Activated T-cell treated with anti-CD3 and anti-CD28 coated beads, Interleukin-2, amount 50 U/mL, for 72 hours (primary cell): ENCODE measurements around the gene CRYZL1. TPM values are rescaled to one million over a fixed set of nuclear protein-coding genes. Genes with fewer than 3 reads are reported as not detected.
"Not testable (repeated sequence)": the region's sequence is repeated elsewhere in the genome, so short reads cannot be mapped to it uniquely, and the experiment has no call there.

Source experiments
- ATAC-seq, 2 donors: fragments of 150-1000 bp; cut with Tn5 transposase; replicated peaks in 1 of 2; 2 replicates each; pipeline ENCODE4 v1.10.0; 2021; ENCODE audit warnings: moderate library complexity in 2 of 2, mild to moderate bottlenecking in 1 of 2
- DNase-seq, 2 donors: peaks; one replicate each; pipeline ENCODE4 v3.0.0; 2021 to 2022; ENCODE audit warnings: mixed read lengths in 1 of 2
- H3K27ac Mint-ChIP-seq: one replicate; pipeline ENCODE4 v1.8.0; 2022; ENCODE audit warnings: mild to moderate bottlenecking, moderate library complexity, mixed read lengths
- H3K27me3 Mint-ChIP-seq: one replicate; pipeline ENCODE4 v1.8.0; 2022; ENCODE audit warnings: low read depth, mixed read lengths
- H3K36me3 Mint-ChIP-seq, 2 donors: one replicate each; pipeline ENCODE4 v1.8.0; 2022; ENCODE audit warnings: mixed read lengths in 2 of 2, mild to moderate bottlenecking in 1 of 2; ENCODE audit not compliant: insufficient read depth in 2 of 2
- H3K4me1 Mint-ChIP-seq: one replicate; pipeline ENCODE4 v1.8.0; 2022; ENCODE audit warnings: low read depth, mixed read lengths
- H3K4me3 Mint-ChIP-seq, 2 donors: one replicate each; pipeline ENCODE4 v1.8.0; 2022; ENCODE audit warnings: mild to moderate bottlenecking in 2 of 2, mixed read lengths in 2 of 2, moderate library complexity in 2 of 2
- H3K9me3 Mint-ChIP-seq, 2 donors: one replicate each; pipeline ENCODE4 v1.8.0; 2022; ENCODE audit warnings: mixed read lengths in 2 of 2
- total RNA-seq, 2 donors: library from RNA; stranded (reverse); gene quantifications; one replicate each; pipeline ENCODE4 v1.2.3, GENCODE V29; 2022

Gene CRYZL1
- total RNA-seq = 10 to 100 TPM; 42.0 to 46.4 TPM

DNA sequence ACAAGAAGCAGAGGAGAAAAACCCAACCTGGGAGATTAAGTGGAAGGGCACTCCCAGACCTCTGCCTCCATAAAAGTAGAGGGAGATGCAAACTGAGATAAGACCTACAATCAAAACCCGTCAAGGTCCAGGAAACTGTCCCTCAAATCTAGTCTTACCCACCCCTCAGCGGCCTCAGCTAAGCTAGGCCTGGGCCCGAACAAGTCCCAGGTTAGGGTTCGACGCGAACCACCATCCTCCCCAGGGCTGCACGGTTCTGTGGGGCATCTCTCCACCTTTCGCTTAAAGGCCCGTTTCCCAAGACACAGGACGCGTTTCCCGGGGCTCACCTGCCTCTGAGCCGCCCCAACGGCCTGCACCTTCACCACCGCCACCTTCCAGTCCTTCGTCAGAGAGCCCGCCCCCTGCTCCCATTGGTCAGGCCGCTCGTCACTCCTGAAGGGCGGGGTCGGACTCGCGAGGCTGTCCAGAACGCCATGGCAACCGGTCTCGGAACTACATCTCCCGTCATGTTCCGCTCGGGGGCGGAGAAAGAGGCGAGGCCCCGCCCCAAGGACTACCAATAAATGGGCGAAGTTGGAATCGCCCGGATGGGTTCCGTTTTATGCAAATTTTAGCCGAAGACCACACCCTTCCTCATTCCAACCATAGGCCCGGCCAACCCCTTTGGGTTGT, at the start of gene CRYZL1:
CRYZL1 (minus strand) TSS at position 390 of the 675 bp plus-strand sequence. CDS start 10,190 bp downstream, outside the sequence.
- peak within 1 kb of the TSS; percentile 82 to 95 for H3K4me3 Mint-ChIP-seq
- peaks cover 20% of the 10 kb centered on the region for H3K27me3 Mint-ChIP-seq
- peak; percentile 100 for DNase-seq
- H3K9me3 Mint-ChIP-seq = no peaks in the 10 kb centered on the region
- peak within 1 kb of the TSS; percentile 93 for H3K27ac Mint-ChIP-seq
- peak; percentile 83 to 84 for ATAC-seq
- H3K4me1 Mint-ChIP-seq = peaks cover 6% of the 10 kb centered on the region
- peaks cover 0 to 2% of the 10 kb centered on the region in 2 donors for H3K36me3 Mint-ChIP-seq

DNA sequence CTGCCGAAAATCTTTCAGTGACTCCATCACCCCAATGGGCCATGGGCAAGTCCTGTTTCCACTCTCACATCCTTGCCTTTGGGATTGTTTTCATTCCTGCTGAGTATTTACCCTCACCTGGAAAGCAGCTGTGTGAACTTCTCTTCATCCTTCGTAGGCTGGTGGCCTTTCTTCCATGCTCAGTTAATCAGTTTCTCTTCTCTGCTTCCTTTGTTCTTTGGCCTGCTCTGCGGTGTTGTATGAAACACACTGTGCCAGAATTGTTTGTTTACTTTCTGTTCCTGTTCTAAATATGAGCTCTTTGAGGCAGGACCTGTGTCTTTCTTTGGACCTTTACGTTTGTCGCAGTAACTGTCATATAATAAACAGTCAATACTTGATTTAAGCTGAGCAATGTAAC, 49.3 kb upstream of the CRYZL1 start:
- no peaks in the 10 kb centered on the region for H3K36me3 Mint-ChIP-seq
- no peak for DNase-seq
- no peaks in the 10 kb centered on the region for H3K27me3 Mint-ChIP-seq
- no peaks in the 10 kb centered on the region for H3K9me3 Mint-ChIP-seq
- ATAC-seq = no peak
- no peak overlapping the region for H3K27ac Mint-ChIP-seq
- no peak overlapping the region for H3K4me3 Mint-ChIP-seq
- H3K4me1 Mint-ChIP-seq = no peaks in the 10 kb centered on the region

- DNase-seq = no peak
- Mint-ChIP-seq H3K4me3 (no peak overlapping the region), H3K4me1 (no peaks in the 10 kb centered on the region), H3K36me3 (no peaks in the 10 kb centered on the region), H3K9me3 (no peaks in the 10 kb centered on the region), H3K27me3 (no peaks in the 10 kb centered on the region), H3K27ac (no peak overlapping the region)
- ATAC-seq = no peak
Measured at GRCh38 chr21:33688353-33688752, 46.8 kb upstream of the CRYZL1 start.

DNA sequence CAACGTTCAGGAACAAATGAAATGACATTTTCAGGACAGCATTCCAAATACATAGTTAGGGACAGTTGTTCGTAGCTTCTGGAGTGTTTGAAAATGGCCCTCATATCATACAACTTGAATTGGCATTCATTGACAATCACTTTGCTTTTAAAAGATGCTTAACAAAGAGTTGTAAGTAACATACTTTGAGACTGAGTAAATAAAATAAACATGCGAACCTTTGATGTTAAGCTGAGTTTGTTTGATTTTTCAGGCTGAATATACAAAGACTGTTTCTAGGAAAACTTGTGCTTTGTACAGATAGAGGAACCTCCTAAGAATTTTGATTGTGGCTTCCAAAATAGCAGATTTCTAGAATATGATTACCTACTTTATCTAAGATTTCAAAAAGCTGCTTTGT, 46.1 kb upstream of the CRYZL1 start:
- no peak overlapping the region for H3K27ac Mint-ChIP-seq
- H3K27me3 Mint-ChIP-seq = no peaks in the 10 kb centered on the region
- ATAC-seq (no peak), DNase-seq (no peak)
- H3K36me3 Mint-ChIP-seq = no peaks in the 10 kb centered on the region
- H3K9me3 Mint-ChIP-seq = no peaks in the 10 kb centered on the region
- H3K4me1 Mint-ChIP-seq = no peaks in the 10 kb centered on the region
- no peak overlapping the region for H3K4me3 Mint-ChIP-seq

GRCh38 chr21:33686386-33686785, 44.8 kb upstream of the CRYZL1 start:
- no peak for DNase-seq
- Mint-ChIP-seq H3K4me3 (no peak overlapping the region), H3K27ac (no peak overlapping the region), H3K4me1 (no peaks in the 10 kb centered on the region), H3K36me3 (no peaks in the 10 kb centered on the region), H3K9me3 (no peaks in the 10 kb centered on the region), H3K27me3 (no peaks in the 10 kb centered on the region)
- no peak for ATAC-seq

GRCh38 chr21:33685613-33686197, 44.2 kb upstream of the CRYZL1 start:
- Mint-ChIP-seq H3K4me3 (no peak overlapping the region), H3K27ac (no peak overlapping the region), H3K4me1 (no peaks in the 10 kb centered on the region), H3K27me3 (no peaks in the 10 kb centered on the region), H3K36me3 (no peaks in the 10 kb centered on the region), H3K9me3 (no peaks in the 10 kb centered on the region)
- DNase-seq (no peak), ATAC-seq (no peak)

DNA sequence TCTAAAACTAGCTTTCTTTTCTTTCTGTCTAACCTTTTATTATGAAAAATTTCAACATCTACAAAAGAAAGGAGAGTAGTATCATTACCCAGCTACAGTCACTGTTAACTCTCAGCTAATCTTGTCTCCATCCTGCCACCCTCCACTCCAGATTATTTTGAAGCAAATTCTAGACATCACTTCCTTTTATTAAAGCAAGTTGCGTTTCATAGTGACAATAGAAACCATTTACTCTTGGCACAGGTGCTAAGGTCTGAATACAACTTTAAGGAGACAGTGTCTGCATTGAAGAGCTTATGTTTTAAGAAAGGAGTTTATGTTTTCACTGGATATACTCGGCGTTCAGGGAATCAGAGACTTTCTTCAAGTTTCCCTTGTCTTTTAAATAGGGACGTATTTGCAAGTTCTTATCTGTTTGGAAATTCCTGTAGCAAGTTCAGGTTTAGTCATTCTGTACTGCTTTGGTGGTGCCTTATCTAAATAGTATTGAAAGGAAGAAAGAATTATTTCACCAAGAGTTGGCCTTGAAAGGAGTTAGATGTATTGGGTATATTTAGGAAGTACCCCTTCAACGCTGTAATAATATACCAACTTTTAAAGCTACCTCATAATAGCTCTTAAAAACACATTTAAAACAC, 43.5 kb upstream of the CRYZL1 start:
- Mint-ChIP-seq H3K4me3 (no peak overlapping the region), H3K27me3 (no peaks in the 10 kb centered on the region), H3K9me3 (no peaks in the 10 kb centered on the region), H3K4me1 (no peaks in the 10 kb centered on the region), H3K27ac (no peak overlapping the region), H3K36me3 (no peaks in the 10 kb centered on the region)
- DNase-seq = no peak
- no peak for ATAC-seq

GRCh38 chr21:33684068-33684467, 42.5 kb upstream of the CRYZL1 start:
- ATAC-seq (no peak), DNase-seq (no peak)
- Mint-ChIP-seq H3K4me3 (no peak overlapping the region), H3K27ac (no peak overlapping the region), H3K27me3 (no peaks in the 10 kb centered on the region), H3K4me1 (no peaks in the 10 kb centered on the region), H3K9me3 (no peaks in the 10 kb centered on the region), H3K36me3 (no peaks in the 10 kb centered on the region)

- Mint-ChIP-seq H3K36me3 (no peaks in the 10 kb centered on the region), H3K4me1 (no peaks in the 10 kb centered on the region), H3K27me3 (no peaks in the 10 kb centered on the region), H3K4me3 (no peak overlapping the region), H3K9me3 (no peaks in the 10 kb centered on the region), H3K27ac (no peak overlapping the region)
- DNase-seq (no peak), ATAC-seq (no peak)
Measured at GRCh38 chr21:33682992-33683627, 41.6 kb upstream of the CRYZL1 start.

DNA sequence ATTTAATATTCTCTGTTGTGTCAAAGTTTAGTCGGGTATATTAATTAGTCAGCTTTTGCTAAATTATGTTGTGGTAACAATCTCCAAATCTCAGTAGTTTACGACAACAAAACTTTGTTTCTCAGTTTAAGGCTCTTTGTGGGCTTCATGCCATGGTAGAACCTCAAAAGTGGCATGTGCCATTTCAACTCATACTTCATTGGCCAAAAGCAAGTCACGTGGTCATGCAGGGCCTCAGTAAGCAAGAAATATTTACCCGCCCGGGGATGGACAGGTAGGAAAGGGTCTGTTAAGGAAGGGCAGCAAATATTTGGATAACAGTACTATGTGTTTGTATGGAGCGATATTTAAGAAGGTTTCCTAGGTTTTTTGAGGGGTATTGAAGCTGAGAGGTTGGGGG, 39.3 kb upstream of the CRYZL1 start:
- no peaks in the 10 kb centered on the region for H3K27me3 Mint-ChIP-seq
- ATAC-seq (no peak), DNase-seq (no peak)
- H3K4me1 Mint-ChIP-seq = no peaks in the 10 kb centered on the region
- no peaks in the 10 kb centered on the region for H3K9me3 Mint-ChIP-seq
- no peak overlapping the region for H3K27ac Mint-ChIP-seq
- no peaks in the 10 kb centered on the region for H3K36me3 Mint-ChIP-seq
- H3K4me3 Mint-ChIP-seq = no peak overlapping the region

DNA sequence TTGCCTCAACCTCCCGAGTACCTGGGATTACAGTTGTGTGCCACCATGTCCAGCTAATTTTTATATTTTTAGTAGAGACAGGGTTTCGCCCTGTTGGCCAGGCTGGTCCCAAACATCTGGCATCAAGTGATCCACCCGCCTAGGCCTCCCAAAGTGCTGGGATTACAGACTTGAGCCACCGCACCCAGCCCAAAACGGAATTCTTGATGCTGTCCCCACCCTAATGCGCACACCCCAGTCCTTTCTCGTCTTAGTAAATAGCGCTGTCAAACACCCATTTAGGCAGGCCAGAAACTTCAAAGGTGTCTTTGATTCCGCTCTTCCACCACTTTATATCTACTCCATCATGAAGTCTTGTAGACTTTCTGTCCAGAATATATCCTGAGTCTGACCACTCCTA, 35.9 kb upstream of the CRYZL1 start:
- ATAC-seq (no peak), DNase-seq (no peak)
- Mint-ChIP-seq H3K27me3 (no peaks in the 10 kb centered on the region), H3K36me3 (no peaks in the 10 kb centered on the region), H3K4me3 (no peak overlapping the region), H3K9me3 (no peaks in the 10 kb centered on the region), H3K27ac (no peak overlapping the region), H3K4me1 (no peaks in the 10 kb centered on the region)

DNA sequence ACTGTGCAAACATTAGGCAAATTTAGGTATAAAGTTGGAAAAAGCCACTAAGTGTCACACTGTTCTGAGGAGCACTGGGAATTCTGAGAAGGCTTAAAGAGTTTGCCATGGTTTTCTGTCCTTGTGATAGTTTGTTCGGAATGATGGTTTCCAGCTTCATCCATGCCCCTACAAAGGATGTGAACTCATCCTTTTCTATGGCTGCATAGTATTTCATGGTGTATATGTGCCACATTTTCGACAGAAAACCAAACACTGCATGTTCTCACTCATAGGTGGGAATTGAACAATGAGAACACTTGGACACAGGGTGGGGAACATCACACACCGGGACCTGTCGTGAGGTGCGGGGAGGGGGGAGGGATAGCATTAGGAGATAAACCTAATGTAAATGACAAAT, 35.1 kb upstream of the CRYZL1 start:
- H3K4me3 Mint-ChIP-seq, DNase-seq, H3K4me1 Mint-ChIP-seq, H3K36me3 Mint-ChIP-seq, H3K27ac Mint-ChIP-seq, ATAC-seq, H3K27me3 Mint-ChIP-seq, H3K9me3 Mint-ChIP-seq: not testable (repeated sequence)

DNA sequence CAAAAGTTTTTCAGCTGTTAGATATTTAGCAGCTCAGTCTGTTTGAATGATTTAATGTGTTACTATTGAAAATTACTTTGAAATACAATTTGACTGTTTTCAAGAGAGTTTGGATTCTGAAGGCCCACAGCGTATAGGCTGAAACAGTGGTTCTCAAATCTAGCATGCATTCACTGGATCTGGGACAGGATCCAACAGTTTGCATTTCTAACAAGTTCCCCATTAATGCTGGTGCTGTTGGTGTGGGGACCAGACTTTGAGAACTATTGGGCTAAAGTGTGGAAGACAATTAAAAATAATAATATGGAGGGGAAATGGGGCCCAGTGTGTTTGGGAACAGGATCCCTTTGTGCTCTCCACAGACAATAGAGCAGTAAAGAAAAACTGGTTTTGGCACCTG, 32.7 kb upstream of the CRYZL1 start:
- H3K9me3 Mint-ChIP-seq = no peaks in the 10 kb centered on the region
- no peak overlapping the region for H3K4me3 Mint-ChIP-seq
- H3K27ac Mint-ChIP-seq = no peak overlapping the region
- no peaks in the 10 kb centered on the region for H3K36me3 Mint-ChIP-seq
- ATAC-seq (no peak), DNase-seq (no peak)
- no peaks in the 10 kb centered on the region for H3K27me3 Mint-ChIP-seq
- peaks cover 6% of the 10 kb centered on the region for H3K4me1 Mint-ChIP-seq
